ENCODE data around the gene GJA10.

Gene GJA10

GRCh38 chr6:89866024-89866678 lies 28.1 kb upstream of the GJA10 start:
- H3K9me3 ChIP-seq = no peaks in the 10 kb centered on the region
- no peak for DNase-seq
- no peaks in the 10 kb centered on the region for H3K4me1 ChIP-seq
- H3K27me3 ChIP-seq = no peaks in the 10 kb centered on the region
- H3K4me3 ChIP-seq (ENCODE audit: low read depth, low read length) = no peak overlapping the region
- TF ChIP-seq CTCF (IDR thresholded peaks at IDR 0.05; ENCODE audit: low read depth, low read length) = no peak
- H3K36me3 ChIP-seq = peaks cover 63% of the 10 kb centered on the region

GRCh38 chr6:89873721-89874120 lies 20.5 kb upstream of the GJA10 start:
- H3K4me1 ChIP-seq = no peaks in the 10 kb centered on the region
- no peaks in the 10 kb centered on the region for H3K9me3 ChIP-seq
- peaks cover 22% of the 10 kb centered on the region for H3K36me3 ChIP-seq
- no peak for DNase-seq
- H3K4me3 ChIP-seq (ENCODE audit: low read depth, low read length) = no peak overlapping the region
- no peak for TF ChIP-seq CTCF (IDR thresholded peaks at IDR 0.05; ENCODE audit: low read depth, low read length)
- no peaks in the 10 kb centered on the region for H3K27me3 ChIP-seq

GRCh38 chr6:89874438-89874837 lies 19.8 kb upstream of the GJA10 start:
- Histone ChIP-seq H3K9me3 (no peaks in the 10 kb centered on the region), H3K36me3 (peaks cover 18% of the 10 kb centered on the region)
- TF ChIP-seq CTCF (IDR thresholded peaks at IDR 0.05; ENCODE audit: low read depth, low read length) = no peak

GRCh38 chr6:89886378-89887120 lies 7.7 kb upstream of the GJA10 start:
- H3K27me3 ChIP-seq = no peaks in the 10 kb centered on the region
- H3K4me1 ChIP-seq = no peaks in the 10 kb centered on the region
- H3K36me3 ChIP-seq = no peaks in the 10 kb centered on the region
- no peaks in the 10 kb centered on the region for H3K9me3 ChIP-seq
- H3K4me3 ChIP-seq (ENCODE audit: low read depth, low read length) = no peak overlapping the region
- no peak for DNase-seq
- TF ChIP-seq CTCF (IDR thresholded peaks at IDR 0.05; ENCODE audit: low read depth, low read length) = no peak

More at GRCh38 chr6:89874438-89874837, 19.8 kb upstream of the GJA10 start:
- no peaks in the 10 kb centered on the region for H3K4me1 ChIP-seq
- no peaks in the 10 kb centered on the region for H3K27me3 ChIP-seq
- H3K4me3 ChIP-seq (ENCODE audit: low read depth, low read length) = no peak overlapping the region
- no peak for DNase-seq

- Histone ChIP-seq H3K27me3 (no peaks in the 10 kb centered on the region), H3K9me3 (no peaks in the 10 kb centered on the region), H3K36me3 (no peaks in the 10 kb centered on the region), H3K4me1 (no peaks in the 10 kb centered on the region), H3K4me3 (ENCODE audit: low read depth, low read length) (no peak overlapping the region)
- TF ChIP-seq CTCF (IDR thresholded peaks at IDR 0.05; ENCODE audit: low read depth, low read length) = no peak
- DNase-seq = no peak
These were observed 6.7 kb upstream of the GJA10 start for GRCh38 chr6:89887452-89888137.

- no peaks in the 10 kb centered on the region for H3K9me3 ChIP-seq
- no peak overlapping the region for H3K4me3 ChIP-seq (ENCODE audit: low read depth, low read length)
- no peaks in the 10 kb centered on the region for H3K4me1 ChIP-seq
- TF ChIP-seq CTCF (IDR thresholded peaks at IDR 0.05; ENCODE audit: low read depth, low read length) = no peak
- no peak for DNase-seq
- H3K27me3 ChIP-seq = no peaks in the 10 kb centered on the region
- H3K36me3 ChIP-seq = no peaks in the 10 kb centered on the region
These were observed 6.1 kb upstream of the GJA10 start for GRCh38 chr6:89888138-89888514.

Measured in BE2C (cell line).